Adrenal gland (tissue), 12 donors: ENCODE results near the gene SRP68. TPM values are rescaled to one million over a fixed set of nuclear protein-coding genes. Genes with fewer than 3 reads are reported as not detected.
"Not testable (repeated sequence)": the region's sequence is repeated elsewhere in the genome, so short reads cannot be mapped to it uniquely, and the experiment has no call there.

Experiments used
- DNase-seq, 7 donors: peaks; one replicate each; pipeline ENCODE4 v3.0.0-alpha.2; 2019 to 2020
- H3K27ac ChIP-seq, 5 donors: fragments of 200-600 bp; sonication (generic) in 4 of 5; 1 replicate in 3 of 5; 2 replicates in 2 of 5; pipeline versions ENCODE4 v1.5.1 to v1.8.0; 2016 to 2020; ENCODE audit warnings: mild to moderate bottlenecking in 1 of 5
- H3K27me3 ChIP-seq: fragments of 200-600 bp; 2 replicates; pipeline ENCODE4 v1.8.0; 2021
- H3K36me3 ChIP-seq, 2 donors: fragments of 200-600 bp; replicated peaks in 1 of 2; 1 replicate in 1 of 2; 2 replicates in 1 of 2; pipeline versions ENCODE4 v1.5.1 to v1.8.0; 2018 to 2022
- H3K4me1 ChIP-seq, 2 donors: fragments of 200-600 bp; replicated peaks in 1 of 2; 1 replicate in 1 of 2; 2 replicates in 1 of 2; pipeline versions ENCODE4 v1.5.1 to v1.8.0; 2018 to 2021
- H3K4me3 ChIP-seq, 4 donors: fragments of 200-600 bp; sonication (generic) in 3 of 4; one replicate each; pipeline ENCODE4 v1.5.1; 2016 to 2018
- H3K9me3 ChIP-seq, 3 donors: fragments of 200-600 bp; sonication (generic) in 1 of 3; replicated peaks in 1 of 3; 1 replicate in 2 of 3; 2 replicates in 1 of 3; pipeline versions ENCODE4 v1.5.1 to v1.8.0; 2016 to 2021
- CTCF ChIP-seq, 6 experiments: fragments of 450-650 bp in 4 of 6; fragments of 200-600 bp in 2 of 6; sonication (generic) in 1 of 6; IDR thresholded peaks; 1 replicate in 5 of 6; 2 replicates in 1 of 6; pipeline versions ENCODE4 v1.5.1 to v1.8.0; 2016 to 2021; ENCODE audit warnings: antibody characterized with exemption in 6 of 6, mild to moderate bottlenecking in 2 of 6, moderate library complexity in 1 of 6
- POLR2A ChIP-seq, 2 donors: fragments of 450-650 bp; IDR thresholded peaks; one replicate each; pipeline ENCODE4 v1.6.1; 2017; ENCODE audit warnings: antibody characterized with exemption in 2 of 2, mild to moderate bottlenecking in 2 of 2, moderate library complexity in 1 of 2
- WGBS, 4 donors: extraction: QIAGEN DNeasy Blood & Tissue Kit in 2 of 4; methylation state at CpG; one replicate each; pipeline versions ENCODE4 v1.1.5 to v1.1.7; 2013 to 2017; 5-methylcytosine and 5-hydroxymethylcytosine counted together
- intact Hi-C, 2 donors: fragments of 100-400 bp; cut with DNase I; formaldehyde crosslinking; loops; one replicate each; pipeline versions ENCODE4 v1.14.1 to v1.15.0; 2022 to 2023
- polyA plus RNA-seq, 3 donors: library from polyadenylated mRNA; stranded (reverse); fragments of 200-250 nt in 2 of 3; fragments of 350-450 nt in 1 of 3; fragmentation: Illumina TruSeq in 1 of 3; extraction: RNeasy Lipid Tissue Mini Kit (QIAGEN cat#74804) in 1 of 3; gene quantifications; one replicate each; pipeline ENCODE4 v1.2.3, GENCODE V29; 2013 to 2014
- total RNA-seq, 9 donors: library from RNA; depleted of rRNA in 4 of 9; stranded (reverse); fragments of >200 nt in 4 of 9; fragments of 120-200 nt in 1 of 9; fragmentation: NEBNext Ultra II Directional in 1 of 9; extraction: Animal tissue kit (Norgen Biotek cat#: 25700) in 1 of 9; gene quantifications; one replicate each; pipeline versions ENCODE4 v1.1.0 to v1.2.4, GENCODE V29; 2013 to 2023
- donor health status: healthy with polysubstance abuse.
- donor health status: Bipolar disorder and iron deficiency.
- donor health status: DM: yes; HTN: yes; CAD: no.
- donor health status: DM: no; HTN: no; CAD: no.
- donor health status: DM: no; HTN: no; CAD: no.
- donor health status: DM: yes; HTN: yes; CAD: no.

SRP68 gene
- total and polyA plus RNA-seq, 12 donors: 20.3 to 129 (median 41.1) TPM

- Histone ChIP-seq H3K36me3 (peaks cover 0 to 22% of the 10 kb centered on the region in 2 donors), H3K27me3 (peaks cover 45% of the 10 kb centered on the region), H3K4me3 (no peak overlapping the region), H3K9me3 (no peaks in the 10 kb centered on the region), H3K4me1 (no peaks in the 10 kb centered on the region), H3K27ac (no peak overlapping the region)
- TF ChIP-seq POLR2A (IDR thresholded peaks at IDR 0.05) (no peak), CTCF (IDR thresholded peaks at IDR 0.05) (no peak)
- intact Hi-C loops: no loop called here
- WGBS, 4 donors: 0 to 7% (median 4%) methylated on average over 1 to 23 of the region's 23 CpGs
- DNase-seq: no peak
These were observed 7.8 kb upstream of the SRP68 start for GRCh38 chr17:76079956-76080767.

GRCh38 chr17:76079535-76079955 is 7.2 kb upstream of the SRP68 start:
- Histone ChIP-seq H3K27me3 (peaks cover 51% of the 10 kb centered on the region), H3K27ac (no peak overlapping the region), H3K4me3 (no peak overlapping the region), H3K9me3 (no peaks in the 10 kb centered on the region), H3K4me1 (no peaks in the 10 kb centered on the region), H3K36me3 (peaks cover 0 to 15% of the 10 kb centered on the region in 2 donors)
- intact Hi-C loops: no loop called here
- no peak for TF ChIP-seq POLR2A (IDR thresholded peaks at IDR 0.05)
- TF ChIP-seq CTCF (IDR thresholded peaks at IDR 0.05): no peak
- WGBS, 4 donors: 23 to 50% (median 32%) methylated on average over 2 to 9 of the region's 9 CpGs
- no peak for DNase-seq

GRCh38 chr17:76078860-76079534 is 6.7 kb upstream of the SRP68 start, which contains the start of gene ZACN:
Gene ZACN (plus strand): TSS chr17:76079182. CDS start chr17:76079265, 83 bp downstream.
- TF ChIP-seq CTCF (IDR thresholded peaks at IDR 0.05) (no peak), POLR2A (IDR thresholded peaks at IDR 0.05) (no peak)
- Histone ChIP-seq H3K27ac (no peak within 1 kb of the TSS), H3K4me1 (no peaks in the 10 kb centered on the region), H3K4me3 (no peak within 1 kb of the TSS), H3K36me3 (peaks cover 0 to 10% of the 10 kb centered on the region in 2 donors), H3K9me3 (no peaks in the 10 kb centered on the region), H3K27me3 (peaks cover 56% of the 10 kb centered on the region)
- no peak for DNase-seq
- intact Hi-C loops: no loop called here
- 48 to 66% (median 58%) methylated on average over 7 to 17 of the region's 17 CpGs for WGBS, 4 donors

GRCh38 chr17:76078370-76078769 is 6.1 kb upstream of the SRP68 start:
- H3K27me3 ChIP-seq: peaks cover 62% of the 10 kb centered on the region

More at GRCh38 chr17:76078370-76078769, 6.1 kb upstream of the SRP68 start:
- 57 to 69% (median 61%) methylated on average over 5 of the region's 5 CpGs for WGBS, 4 donors
- H3K36me3 ChIP-seq, intact Hi-C loops, DNase-seq, H3K4me3 ChIP-seq, H3K9me3 ChIP-seq, H3K27ac ChIP-seq, H3K4me1 ChIP-seq: not testable (repeated sequence)
